MM.1S (cell line): ENCODE data around the gene STAU1.

ENCODE experiments used
- CTCF ChIP-seq: fragments of 300-600 bp; sonication (generic); IDR thresholded peaks from 2 replicates; pipeline ENCODE4 v1.5.1; 2016; ENCODE audit warnings: antibody characterized with exemption, low read length, mixed read lengths
- EZH2 ChIP-seq: fragments of 300-600 bp; sonication (generic); optimal IDR thresholded peaks from 2 replicates; pipeline ENCODE3; 2017; ENCODE audit warnings: low read depth, mild to moderate bottlenecking, antibody characterized with exemption, low read length, mixed read lengths
- EZH2phosphoT487 ChIP-seq: fragments of 300-600 bp; sonication (generic); IDR thresholded peaks from 2 replicates; pipeline ENCODE4 v1.6.1; 2018; ENCODE audit warnings: antibody characterized with exemption, low read length

GRCh38 chr20:49132995-49133478, 55.1 kb downstream of the STAU1 start:
- TF ChIP-seq CTCF (peak; percentile 59), EZH2 (no peak), EZH2phosphoT487 (no peak)
